Cardiac fibroblast (primary cell): ENCODE data around the gene GNAO1.

Source experiments
- DNase-seq, 2 donors: peaks; one replicate each; pipeline versions ENCODE4 v3.0.0 to v3.0.0-alpha.2; 2010; ENCODE audit warnings: low read depth in 2 of 2
- H3K4me3 ChIP-seq, 2 donors: replicated peaks in 1 of 2; 1 replicate in 1 of 2; 2 replicates in 1 of 2; pipeline ENCODE4 v1.5.1; 2011; ENCODE audit warnings: low read depth in 2 of 2, low read length in 2 of 2, mild to moderate bottlenecking in 2 of 2, moderate library complexity in 1 of 2
- CTCF ChIP-seq: IDR thresholded peaks from one replicate; pipeline ENCODE4 v1.5.1; 2011; ENCODE audit warnings: low read depth, mild to moderate bottlenecking, low read length, inconsistent platforms

GNAO1 gene

GRCh38 chr16:56319376-56319775 is 128.1 kb downstream of the GNAO1 start:
- TF ChIP-seq CTCF: no peak
- no peak overlapping the region for H3K4me3 ChIP-seq
- no peak for DNase-seq

GRCh38 chr16:56320056-56320455 is 128.8 kb downstream of the GNAO1 start:
- no peak for DNase-seq
- no peak for TF ChIP-seq CTCF

GRCh38 chr16:56320811-56321558 is 129.7 kb downstream of the GNAO1 start:
- no peak for TF ChIP-seq CTCF
- H3K4me3 ChIP-seq: no peak overlapping the region
- no peak for DNase-seq

More at GRCh38 chr16:56320056-56320455, 128.8 kb downstream of the GNAO1 start:
- no peak overlapping the region for H3K4me3 ChIP-seq

GRCh38 chr16:56321571-56321970 is 130.3 kb downstream of the GNAO1 start:
- DNase-seq: no peak
- H3K4me3 ChIP-seq: no peak overlapping the region
- TF ChIP-seq CTCF: no peak

GRCh38 chr16:56324406-56324805 is 133.1 kb downstream of the GNAO1 start:
- TF ChIP-seq CTCF: no peak
- H3K4me3 ChIP-seq: no peak overlapping the region
- no peak for DNase-seq

GRCh38 chr16:56325956-56326355 is 134.7 kb downstream of the GNAO1 start:
- no peak overlapping the region for H3K4me3 ChIP-seq
- no peak for DNase-seq
- no peak for TF ChIP-seq CTCF
